ENCODE measurements around the gene TRPM4.
"Not testable (repeated sequence)": the region's sequence is repeated elsewhere in the genome, so short reads cannot be mapped to it uniquely, and the experiment has no call there.

The TRPM4 gene

GRCh38 chr19:49117677-49118564, 39.7 kb upstream of the TRPM4 start:
- TF ChIP-seq POLR2AphosphoS5 (IDR thresholded peaks at IDR 0.05; ENCODE audit: low read depth, low read length) (no peak), SPI1 (IDR thresholded peaks at IDR 0.05; ENCODE audit: low read depth, low read length) (no peak), TAF1 (IDR thresholded peaks at IDR 0.05; ENCODE audit: low read depth, low read length) (no peak), PAX5 (IDR thresholded peaks at IDR 0.05; ENCODE audit: insufficient read depth, low read length, severe bottlenecking) (no peak), POU2F2 (IDR thresholded peaks at IDR 0.05; ENCODE audit: low read depth, low read length) (no peak), POLR2A (IDR thresholded peaks at IDR 0.05; ENCODE audit: low read depth, low read length) (no peak; the same call in 1 of the 2 replicates)
- FAIRE-seq = no peak
- DNase-seq (ENCODE audit: insufficient read length, low spot score) = no peak

- FAIRE-seq (peak; percentile 100), DNase-seq (ENCODE audit: insufficient read length, low spot score) (peak; percentile 98)
- TF ChIP-seq SPI1 (IDR thresholded peaks at IDR 0.05; ENCODE audit: low read depth, low read length) (no peak), TAF1 (IDR thresholded peaks at IDR 0.05; ENCODE audit: low read depth, low read length) (peak; percentile 36; the same call in 1 of the 2 replicates), POLR2A (IDR thresholded peaks at IDR 0.05; ENCODE audit: low read depth, low read length) (peak; percentile 49; the same call in 1 of the 2 replicates), POLR2AphosphoS5 (IDR thresholded peaks at IDR 0.05; ENCODE audit: low read depth, low read length) (no peak), PAX5 (IDR thresholded peaks at IDR 0.05; ENCODE audit: insufficient read depth, low read length, severe bottlenecking) (peak; percentile 5)
Measured at GRCh38 chr19:49118565-49119410, 38.8 kb upstream of the TRPM4 start, which contains the start of gene C19orf73. C19orf73 (minus strand) TSS chr19:49119143; CDS start chr19:49119022, 121 bp downstream.

GRCh38 chr19:49119411-49120324, 37.9 kb upstream of the TRPM4 start, which contains the start of gene PPFIA3:
PPFIA3 (plus strand) TSS chr19:49119544; CDS start chr19:49127874, 8,330 bp downstream.
- DNase-seq (ENCODE audit: insufficient read length, low spot score) (no peak), FAIRE-seq (no peak)
- TF ChIP-seq TAF1 (IDR thresholded peaks at IDR 0.05; ENCODE audit: low read depth, low read length) (no peak), PAX5 (IDR thresholded peaks at IDR 0.05; ENCODE audit: insufficient read depth, low read length, severe bottlenecking) (no peak), POU2F2 (IDR thresholded peaks at IDR 0.05; ENCODE audit: low read depth, low read length) (no peak), POLR2AphosphoS5 (IDR thresholded peaks at IDR 0.05; ENCODE audit: low read depth, low read length) (no peak), SPI1 (IDR thresholded peaks at IDR 0.05; ENCODE audit: low read depth, low read length) (no peak), POLR2A (IDR thresholded peaks at IDR 0.05; ENCODE audit: low read depth, low read length) (no peak)

- FAIRE-seq (no peak), DNase-seq (ENCODE audit: insufficient read length, low spot score) (no peak)
- TF ChIP-seq PAX5 (IDR thresholded peaks at IDR 0.05; ENCODE audit: insufficient read depth, low read length, severe bottlenecking) (no peak), POU2F2 (IDR thresholded peaks at IDR 0.05; ENCODE audit: low read depth, low read length) (no peak), TAF1 (IDR thresholded peaks at IDR 0.05; ENCODE audit: low read depth, low read length) (no peak), SPI1 (IDR thresholded peaks at IDR 0.05; ENCODE audit: low read depth, low read length) (no peak), POLR2AphosphoS5 (IDR thresholded peaks at IDR 0.05; ENCODE audit: low read depth, low read length) (no peak), POLR2A (IDR thresholded peaks at IDR 0.05; ENCODE audit: low read depth, low read length) (no peak)
Measured at GRCh38 chr19:49120325-49120683, 37.3 kb upstream of the TRPM4 start.

- DNase-seq (ENCODE audit: insufficient read length, low spot score) (no peak), FAIRE-seq (no peak)
- TF ChIP-seq PAX5 (IDR thresholded peaks at IDR 0.05; ENCODE audit: insufficient read depth, low read length, severe bottlenecking) (no peak), POU2F2 (IDR thresholded peaks at IDR 0.05; ENCODE audit: low read depth, low read length) (no peak), TAF1 (IDR thresholded peaks at IDR 0.05; ENCODE audit: low read depth, low read length) (no peak), POLR2A (IDR thresholded peaks at IDR 0.05; ENCODE audit: low read depth, low read length) (no peak), SPI1 (IDR thresholded peaks at IDR 0.05; ENCODE audit: low read depth, low read length) (no peak), POLR2AphosphoS5 (IDR thresholded peaks at IDR 0.05; ENCODE audit: low read depth, low read length) (no peak)
Measured at GRCh38 chr19:49120868-49121267, 36.7 kb upstream of the TRPM4 start.

- not testable (repeated sequence) for FAIRE-seq; DNase-seq (ENCODE audit: insufficient read length, low spot score)
Measured at GRCh38 chr19:49121841-49122240, 35.8 kb upstream of the TRPM4 start.

GRCh38 chr19:49123285-49123684, 34.3 kb upstream of the TRPM4 start:
- not testable (repeated sequence) for DNase-seq (ENCODE audit: insufficient read length, low spot score)

GRCh38 chr19:49125025-49125731, 32.4 kb upstream of the TRPM4 start:
- DNase-seq (ENCODE audit: insufficient read length, low spot score) (no peak), FAIRE-seq (no peak)
- TF ChIP-seq POU2F2 (IDR thresholded peaks at IDR 0.05; ENCODE audit: low read depth, low read length) = no peak
- TF ChIP-seq SPI1 (IDR thresholded peaks at IDR 0.05; ENCODE audit: low read depth, low read length) = no peak
- no peak for TF ChIP-seq POLR2A (IDR thresholded peaks at IDR 0.05; ENCODE audit: low read depth, low read length)
- no peak for TF ChIP-seq TAF1 (IDR thresholded peaks at IDR 0.05; ENCODE audit: low read depth, low read length)
- TF ChIP-seq PAX5 (IDR thresholded peaks at IDR 0.05; ENCODE audit: insufficient read depth, low read length, severe bottlenecking) = no peak
- no peak for TF ChIP-seq POLR2AphosphoS5 (IDR thresholded peaks at IDR 0.05; ENCODE audit: low read depth, low read length)

More at GRCh38 chr19:49123285-49123684, 34.3 kb upstream of the TRPM4 start:
- FAIRE-seq = not testable (repeated sequence)

Data from GM12891 (cell line).